Right atrium auricular region (tissue), 2 donors: ENCODE results near the gene HNF1B. TPM values are rescaled to one million over a fixed set of nuclear protein-coding genes. Genes with fewer than 3 reads are reported as not detected.

ENCODE experiments used
- DNase-seq: peaks from one replicate; pipeline ENCODE4 v3.0.0-alpha.2; 2019; ENCODE audit warnings: low spot score
- H3K27ac ChIP-seq, 2 donors: fragments of 200-600 bp; sonication (generic); 1 replicate in 1 of 2; 2 replicates in 1 of 2; pipeline ENCODE4 v1.5.1; 2016 to 2019
- H3K27me3 ChIP-seq, 2 donors: fragments of 200-600 bp; sonication (generic); one replicate each; pipeline versions ENCODE4 v1.5.1 to v1.6.0; 2017 to 2019
- H3K36me3 ChIP-seq: fragments of 200-600 bp; sonication (generic); one replicate; pipeline ENCODE4 v1.5.1; 2016
- H3K4me1 ChIP-seq, 2 donors: fragments of 200-600 bp; sonication (generic); one replicate each; pipeline versions ENCODE4 v1.5.1 to v1.6.0; 2017 to 2019
- H3K4me3 ChIP-seq, 2 donors: fragments of 200-600 bp; sonication (generic); 1 replicate in 1 of 2; 2 replicates in 1 of 2; pipeline ENCODE4 v1.5.1; 2017 to 2019; ENCODE audit warnings: mild to moderate bottlenecking in 1 of 2, moderate library complexity in 1 of 2
- H3K9me3 ChIP-seq, 2 donors: fragments of 200-600 bp; sonication (generic); one replicate each; pipeline ENCODE4 v1.5.1; 2019
- total RNA-seq, 2 donors: library from RNA; depleted of rRNA; stranded (reverse); fragments of >200 nt; gene quantifications; one replicate each; pipeline ENCODE4 v1.1.0, GENCODE V29; 2016
- TF ChIP-seq, protein P1 (sequence below), 2 donors: fragments of 200-600 bp; sonication (generic); IDR thresholded peaks; one replicate each; pipeline ENCODE4 v1.5.1; 2019; ENCODE audit warnings: antibody characterized with exemption in 2 of 2

HNF1B gene
- total RNA-seq, 2 donors from 2014 or later, result not detected

DNA sequence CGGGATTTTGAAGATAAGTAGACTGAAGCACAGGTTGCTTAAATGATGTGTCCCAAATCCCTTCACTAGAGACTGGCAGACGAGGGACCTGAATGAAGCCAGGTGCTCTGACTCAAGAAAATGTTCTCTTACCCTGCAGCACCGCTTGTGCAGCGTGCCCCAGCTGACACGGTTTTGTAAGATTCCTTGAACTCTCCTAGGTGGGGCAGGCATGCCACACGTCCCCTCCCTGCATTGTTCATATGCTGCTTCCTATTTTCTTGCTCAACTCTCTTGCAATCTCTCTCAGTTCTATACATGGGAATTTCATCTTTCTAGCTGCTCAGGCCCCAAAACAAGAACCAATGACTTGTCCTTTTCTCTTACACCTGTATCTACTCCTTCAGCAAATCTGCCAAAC, 22.1 kb upstream of the HNF1B start:
- TF ChIP-seq, protein P1, sequence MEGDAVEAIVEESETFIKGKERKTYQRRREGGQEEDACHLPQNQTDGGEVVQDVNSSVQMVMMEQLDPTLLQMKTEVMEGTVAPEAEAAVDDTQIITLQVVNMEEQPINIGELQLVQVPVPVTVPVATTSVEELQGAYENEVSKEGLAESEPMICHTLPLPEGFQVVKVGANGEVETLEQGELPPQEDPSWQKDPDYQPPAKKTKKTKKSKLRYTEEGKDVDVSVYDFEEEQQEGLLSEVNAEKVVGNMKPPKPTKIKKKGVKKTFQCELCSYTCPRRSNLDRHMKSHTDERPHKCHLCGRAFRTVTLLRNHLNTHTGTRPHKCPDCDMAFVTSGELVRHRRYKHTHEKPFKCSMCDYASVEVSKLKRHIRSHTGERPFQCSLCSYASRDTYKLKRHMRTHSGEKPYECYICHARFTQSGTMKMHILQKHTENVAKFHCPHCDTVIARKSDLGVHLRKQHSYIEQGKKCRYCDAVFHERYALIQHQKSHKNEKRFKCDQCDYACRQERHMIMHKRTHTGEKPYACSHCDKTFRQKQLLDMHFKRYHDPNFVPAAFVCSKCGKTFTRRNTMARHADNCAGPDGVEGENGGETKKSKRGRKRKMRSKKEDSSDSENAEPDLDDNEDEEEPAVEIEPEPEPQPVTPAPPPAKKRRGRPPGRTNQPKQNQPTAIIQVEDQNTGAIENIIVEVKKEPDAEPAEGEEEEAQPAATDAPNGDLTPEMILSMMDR (IDR thresholded peaks at IDR 0.05), result no peak
- H3K27me3 ChIP-seq, result no peaks in the 10 kb centered on the region
- no peaks in the 10 kb centered on the region for H3K4me1 ChIP-seq
- no peak overlapping the region for H3K4me3 ChIP-seq
- no peak for DNase-seq
- no peaks in the 10 kb centered on the region for H3K36me3 ChIP-seq
- H3K9me3 ChIP-seq, result peaks cover 0 to 9% of the 10 kb centered on the region in 2 donors
- no peak overlapping the region for H3K27ac ChIP-seq

DNA sequence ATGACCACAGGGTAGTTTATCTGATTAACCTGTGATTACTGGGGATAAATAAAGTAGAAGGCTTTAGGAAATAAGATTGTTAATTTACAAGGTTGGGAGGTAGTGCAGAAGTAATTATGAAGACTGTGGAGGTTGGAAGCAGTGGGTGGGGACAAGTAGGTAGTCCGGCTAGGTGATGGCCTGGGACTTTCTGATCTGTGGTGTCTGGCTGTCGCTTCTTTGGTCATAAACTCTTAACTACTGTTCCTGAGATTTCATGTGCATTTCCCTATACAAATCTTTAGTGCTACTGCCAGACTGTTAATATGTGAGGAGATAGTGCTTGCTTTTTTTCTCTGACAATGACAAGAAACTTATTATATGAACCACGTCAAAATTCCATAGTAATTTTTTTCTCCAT, 19.5 kb upstream of the HNF1B start:
- H3K27ac ChIP-seq, result no peak overlapping the region
- no peak overlapping the region for H3K4me3 ChIP-seq
- TF ChIP-seq, protein P1 (IDR thresholded peaks at IDR 0.05), result no peak
- DNase-seq, result no peak
- no peaks in the 10 kb centered on the region for H3K4me1 ChIP-seq
- H3K27me3 ChIP-seq, result no peaks in the 10 kb centered on the region
- no peaks in the 10 kb centered on the region for H3K36me3 ChIP-seq
- H3K9me3 ChIP-seq, result peaks cover 0 to 9% of the 10 kb centered on the region in 2 donors

DNA sequence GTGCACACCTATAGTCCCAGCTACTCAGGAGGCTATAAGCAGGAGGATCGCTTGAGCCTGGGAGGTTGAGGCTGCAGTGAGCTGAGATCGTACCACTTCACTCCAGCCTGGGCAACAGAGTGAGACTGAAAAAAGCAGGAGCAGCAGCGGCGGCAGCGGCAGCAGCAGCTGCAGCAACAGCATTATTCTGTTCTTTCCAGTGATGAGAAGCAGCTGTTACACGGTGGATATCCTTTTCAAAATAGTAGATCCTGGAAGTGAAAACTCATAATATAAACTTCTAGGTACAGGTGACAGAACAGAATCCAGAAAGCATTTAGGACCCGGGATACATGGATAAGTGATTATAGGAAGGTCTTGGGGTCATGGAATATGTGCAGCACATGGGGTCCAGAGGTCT, 17.8 kb upstream of the HNF1B start:
- TF ChIP-seq, protein P1 (IDR thresholded peaks at IDR 0.05), result no peak
- Histone ChIP-seq H3K27ac (no peak overlapping the region), H3K4me1 (no peaks in the 10 kb centered on the region), H3K36me3 (no peaks in the 10 kb centered on the region), H3K4me3 (no peak overlapping the region), H3K9me3 (no peaks in the 10 kb centered on the region), H3K27me3 (no peaks in the 10 kb centered on the region)
- no peak for DNase-seq

DNA sequence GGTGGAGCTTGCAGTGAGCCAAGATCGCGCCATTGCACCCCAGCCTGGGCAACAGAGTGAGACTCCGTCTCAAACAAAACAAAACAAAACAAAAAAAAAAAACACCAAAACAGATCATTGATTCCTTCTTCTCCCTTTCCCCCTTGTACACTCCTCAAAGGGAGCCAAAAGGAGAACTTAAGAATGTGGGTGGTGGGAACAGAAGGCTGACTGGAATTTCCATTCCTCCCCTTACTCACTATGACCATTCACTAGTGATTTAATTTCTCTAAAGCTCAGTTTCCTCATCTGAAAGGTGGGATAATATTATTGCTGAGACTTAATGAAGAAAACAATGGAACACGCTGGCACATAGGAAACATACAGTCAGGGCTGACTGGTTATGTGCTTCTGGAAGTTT, 17.1 kb upstream of the HNF1B start:
- no peaks in the 10 kb centered on the region for H3K4me1 ChIP-seq
- H3K27me3 ChIP-seq, result no peaks in the 10 kb centered on the region
- no peak overlapping the region for H3K27ac ChIP-seq
- no peaks in the 10 kb centered on the region for H3K36me3 ChIP-seq
- TF ChIP-seq, protein P1 (IDR thresholded peaks at IDR 0.05), result no peak
- no peak overlapping the region for H3K4me3 ChIP-seq
- no peaks in the 10 kb centered on the region for H3K9me3 ChIP-seq
- no peak for DNase-seq

DNA sequence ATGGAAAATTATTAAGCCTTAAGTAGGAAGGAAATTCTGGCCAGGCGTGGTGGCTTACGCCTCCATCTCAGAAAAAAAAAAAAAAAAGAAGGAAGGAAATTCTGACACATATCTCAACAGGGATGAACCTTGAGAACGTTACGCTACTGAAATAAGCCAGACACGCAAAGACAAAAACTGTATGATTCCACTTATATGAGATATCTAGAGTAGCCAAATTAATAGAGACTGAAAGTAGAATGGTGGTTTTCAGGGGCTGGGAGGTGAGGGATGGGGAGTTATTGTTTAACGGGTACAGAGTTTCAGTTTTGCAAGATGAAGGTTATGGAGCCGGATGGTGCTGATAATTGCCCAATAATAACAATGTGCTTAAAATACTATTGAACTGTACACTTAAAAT, 16.2 kb upstream of the HNF1B start:
- no peaks in the 10 kb centered on the region for H3K9me3 ChIP-seq
- H3K36me3 ChIP-seq, result no peaks in the 10 kb centered on the region
- H3K4me1 ChIP-seq, result no peaks in the 10 kb centered on the region
- no peak overlapping the region for H3K27ac ChIP-seq
- TF ChIP-seq, protein P1 (IDR thresholded peaks at IDR 0.05), result no peak
- H3K4me3 ChIP-seq, result no peak overlapping the region
- DNase-seq, result no peak
- no peaks in the 10 kb centered on the region for H3K27me3 ChIP-seq

DNA sequence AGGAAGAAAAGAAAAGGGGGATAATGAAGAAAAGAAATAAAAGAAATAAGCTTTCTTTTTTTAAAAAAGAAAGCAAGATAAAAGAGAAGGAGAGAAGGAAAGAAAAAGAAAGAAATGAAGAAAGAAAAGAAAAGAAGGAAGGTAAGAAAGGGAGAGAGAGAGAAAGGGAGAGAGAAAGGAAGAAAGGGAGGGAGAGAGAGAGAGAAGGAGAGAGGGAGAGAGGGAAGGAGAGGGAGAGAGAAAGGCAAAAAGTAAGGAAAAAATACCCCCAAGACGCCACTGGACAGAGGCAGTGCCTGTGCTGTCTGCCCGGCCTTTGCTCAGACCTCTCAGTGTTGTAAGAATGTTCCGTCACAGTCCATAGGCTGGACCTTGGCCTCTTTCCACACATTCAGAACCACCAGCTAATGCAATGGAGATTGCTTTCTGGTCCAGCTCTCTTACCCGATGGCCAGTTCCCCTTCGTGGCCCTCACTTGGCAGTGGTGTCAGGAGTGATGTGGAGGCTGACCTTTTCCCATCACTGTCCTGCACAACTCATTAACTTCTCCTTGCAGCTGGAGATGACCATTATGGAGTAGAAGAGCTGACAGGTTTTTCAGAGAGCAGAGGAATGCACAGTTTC, 14.3 kb upstream of the HNF1B start:
- Histone ChIP-seq H3K4me3 (no peak overlapping the region), H3K4me1 (no peaks in the 10 kb centered on the region), H3K36me3 (no peaks in the 10 kb centered on the region), H3K27ac (no peak overlapping the region), H3K27me3 (no peaks in the 10 kb centered on the region), H3K9me3 (no peaks in the 10 kb centered on the region)
- TF ChIP-seq, protein P1 (IDR thresholded peaks at IDR 0.05), result no peak
- DNase-seq, result no peak
